GM12874 (cell line): ENCODE results near the gene CFD.

Source experiments
- CTCF ChIP-seq: IDR thresholded peaks from 2 replicates; pipeline ENCODE4 v1.5.1; 2011; ENCODE audit warnings: low read depth, mild to moderate bottlenecking, control low read depth, low read length, moderate library complexity; ENCODE audit not compliant: insufficient read depth

CFD gene

GRCh38 chr19:858868-859843, at the start of gene CFD:
TSS of gene CFD (plus strand) at chr19:859664. CDS start at chr19:859690, 26 bp downstream.
- no peak for TF ChIP-seq CTCF

GRCh38 chr19:810077-810855, 49.2 kb upstream of the CFD start:
- TF ChIP-seq CTCF = no peak

GRCh38 chr19:810883-811489, 48.5 kb upstream of the CFD start:
- TF ChIP-seq CTCF = no peak

GRCh38 chr19:811506-812048, 47.9 kb upstream of the CFD start:
- TF ChIP-seq CTCF = no peak

GRCh38 chr19:812049-812746, 47.3 kb upstream of the CFD start:
- no peak for TF ChIP-seq CTCF

- no peak for TF ChIP-seq CTCF
These were observed 46.7 kb upstream of the CFD start for GRCh38 chr19:812747-813218.
